Measurements from ENCODE around the gene CEACAM18. TPM values are rescaled to one million over a fixed set of nuclear protein-coding genes. Genes with fewer than 3 reads are reported as not detected.

CEACAM18 gene
- total and polyA plus RNA-seq, 2 of the 4 experiments (the other 2 are of a cell fraction) = not detected

DNA sequence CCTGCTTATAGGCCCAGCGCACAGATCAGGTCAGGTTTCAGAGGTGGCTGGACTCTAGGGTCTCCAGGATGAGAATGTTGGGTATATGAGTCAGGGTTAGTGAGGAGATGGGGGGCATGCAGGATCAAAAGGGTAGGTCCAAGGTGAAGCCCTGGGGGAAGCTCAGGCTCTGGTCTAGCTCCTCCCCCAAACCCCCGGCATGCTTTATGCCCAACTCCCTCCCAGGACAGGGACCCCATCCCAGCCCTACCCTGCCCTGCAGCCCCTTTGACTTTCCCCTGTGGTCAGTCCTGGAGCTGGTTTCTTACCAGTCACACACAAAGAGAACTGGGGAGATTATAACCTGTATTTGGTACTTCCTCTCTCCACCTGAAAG is 9.8 kb upstream of the CEACAM18 start:
- H4K20me1 ChIP-seq (ENCODE audit: insufficient read depth, low read length) = no peaks in the 10 kb centered on the region
- H3K23ac ChIP-seq (ENCODE audit: low read depth, low read length) = no peak overlapping the region
- H4K8ac ChIP-seq (ENCODE audit: low read depth in 2 of 2, low read length in 2 of 2) = no peak overlapping the region
- H3K36me3 ChIP-seq (ENCODE audit: control insufficient read depth, insufficient read depth, low read length) = no peaks in the 10 kb centered on the region
- H2BK120ac ChIP-seq (ENCODE audit: low read depth, low read length) = no peak overlapping the region
- POLR2A ChIA-PET (ENCODE audit: unreplicated experiment) = no interaction called here
- no peaks in the 10 kb centered on the region for H3K79me1 ChIP-seq (ENCODE audit: low read depth in 1 of 2, low read length in 2 of 2)
- H3K9me1 ChIP-seq (ENCODE audit: insufficient read depth, low read length) = no peaks in the 10 kb centered on the region
- no peak overlapping the region for H2AFZ ChIP-seq (replicated peaks; ENCODE audit: low read length, poor library complexity)
- H2AK9ac ChIP-seq (replicated peaks; ENCODE audit: low read depth, low read length, poor library complexity) = no peak overlapping the region
- no TSS peak for BruUV-seq (replicated peaks)
- no peak overlapping the region for H4K5ac ChIP-seq (ENCODE audit: low read depth, low read length)
- no peak overlapping the region for H3K9ac ChIP-seq (ENCODE audit: low read depth, low read length)
- H3K56ac ChIP-seq (ENCODE audit: extremely low read depth, insufficient read depth, low read length) = no peak overlapping the region
- H2BK5ac ChIP-seq (ENCODE audit: low read depth, low read length, poor library complexity, severe bottlenecking) = no peak overlapping the region
- dilution Hi-C loops (cut with HindIII; ENCODE audit: low sequenced_read_pairs, unreplicated experiment) (no loop called here), in situ Hi-C loops (cut with MboI; ENCODE audit: low sequenced_read_pairs) (no loop called here), intact Hi-C loops (cut with micrococcal nuclease) (no loop called here)
- H2BK20ac ChIP-seq (ENCODE audit: low read depth, low read length) = no peak overlapping the region
- H3K9me3 ChIP-seq (ENCODE audit: control insufficient read depth, insufficient read depth, low read length) = no peaks in the 10 kb centered on the region
- H3K4me1 ChIP-seq (ENCODE audit: control insufficient read depth, insufficient read depth, low read length) = no peaks in the 10 kb centered on the region
- no peak overlapping the region for H2BK15ac ChIP-seq (ENCODE audit: low read depth, low read length)
- H3K4ac ChIP-seq (ENCODE audit: low read depth, low read length) = no peak overlapping the region
- WGBS, 2 experiments (ENCODE audit: extremely low coverage in 2 of 2, insufficient read length in 1 of 2) = 60% methylated on average over 1 of the region's 2 CpGs; no CpG with 5 or more reads in 1 of the 2 experiments
- H3K27me3 ChIP-seq (ENCODE audit: control insufficient read depth, insufficient read depth, low read length) = no peaks in the 10 kb centered on the region
- no peak overlapping the region for H3K4me2 ChIP-seq (ENCODE audit: low read depth, low read length)
- no peak for TF ChIP-seq FOS (IDR thresholded peaks at IDR 0.05; ENCODE audit: low read depth, low read length)
- no peak for TF ChIP-seq BHLHE40 (IDR thresholded peaks at IDR 0.05; ENCODE audit: low read depth, low read length)
- TF ChIP-seq CEBPB (IDR thresholded peaks at IDR 0.05; ENCODE audit: low read depth, low read length) = no peak
- no peak for TF ChIP-seq CHD1 (IDR thresholded peaks at IDR 0.05; ENCODE audit: low read depth, low read length)
- TF ChIP-seq SMC3 (IDR thresholded peaks at IDR 0.05; ENCODE audit: low read depth, low read length) = no peak
- no peak for TF ChIP-seq POLR2A (IDR thresholded peaks at IDR 0.05; ENCODE audit: low read depth, low read length)
- TF ChIP-seq MAZ (IDR thresholded peaks at IDR 0.05; ENCODE audit: borderline replicate concordance, low read depth, low read length) = no peak
- no peak for TF ChIP-seq NFE2L2 (IDR thresholded peaks at IDR 0.05; ENCODE audit: low read depth, low read length)
- TF ChIP-seq RCOR1 (IDR thresholded peaks at IDR 0.05; ENCODE audit: insufficient replicate concordance, low read length) = no peak
- TF ChIP-seq RFX5 (IDR thresholded peaks at IDR 0.05; ENCODE audit: low read depth, low read length) = no peak
- TF ChIP-seq, protein P1, sequence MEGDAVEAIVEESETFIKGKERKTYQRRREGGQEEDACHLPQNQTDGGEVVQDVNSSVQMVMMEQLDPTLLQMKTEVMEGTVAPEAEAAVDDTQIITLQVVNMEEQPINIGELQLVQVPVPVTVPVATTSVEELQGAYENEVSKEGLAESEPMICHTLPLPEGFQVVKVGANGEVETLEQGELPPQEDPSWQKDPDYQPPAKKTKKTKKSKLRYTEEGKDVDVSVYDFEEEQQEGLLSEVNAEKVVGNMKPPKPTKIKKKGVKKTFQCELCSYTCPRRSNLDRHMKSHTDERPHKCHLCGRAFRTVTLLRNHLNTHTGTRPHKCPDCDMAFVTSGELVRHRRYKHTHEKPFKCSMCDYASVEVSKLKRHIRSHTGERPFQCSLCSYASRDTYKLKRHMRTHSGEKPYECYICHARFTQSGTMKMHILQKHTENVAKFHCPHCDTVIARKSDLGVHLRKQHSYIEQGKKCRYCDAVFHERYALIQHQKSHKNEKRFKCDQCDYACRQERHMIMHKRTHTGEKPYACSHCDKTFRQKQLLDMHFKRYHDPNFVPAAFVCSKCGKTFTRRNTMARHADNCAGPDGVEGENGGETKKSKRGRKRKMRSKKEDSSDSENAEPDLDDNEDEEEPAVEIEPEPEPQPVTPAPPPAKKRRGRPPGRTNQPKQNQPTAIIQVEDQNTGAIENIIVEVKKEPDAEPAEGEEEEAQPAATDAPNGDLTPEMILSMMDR (conservative IDR thresholded peaks at IDR 0.05; ENCODE audit: low read depth, low read length) = no peak
- CTCF ChIA-PET = no interaction called here
- H4K91ac ChIP-seq (ENCODE audit: insufficient read depth, low read depth, low read length) = no peak overlapping the region
- H3K4me3 ChIP-seq (ENCODE audit: insufficient read depth, low read depth, low read length) = no peak overlapping the region
- ATAC-seq (ENCODE audit: low read depth) (no peak), DNase-seq (no peak)
- H3K27ac ChIP-seq (ENCODE audit: insufficient read depth, low read length) = no peak overlapping the region
- H3K14ac ChIP-seq (replicated peaks; ENCODE audit: low read depth, low read length) = no peak overlapping the region
- no peak overlapping the region for H3K18ac ChIP-seq (ENCODE audit: low read depth, low read length)
- H2AK5ac ChIP-seq (ENCODE audit: low read depth, low read length) = no peak overlapping the region

All from IMR-90 (cell line).